Measurements from ENCODE around the gene ZNRF3.

The ZNRF3 gene

GRCh38 chr22:28956506-28956905 lies 73.1 kb downstream of the ZNRF3 start:
- DNase-seq, result no peak

- no peak for DNase-seq
Measured at GRCh38 chr22:28958611-28959010, 75.2 kb downstream of the ZNRF3 start.

GRCh38 chr22:28962042-28962554 lies 78.7 kb downstream of the ZNRF3 start:
- DNase-seq, result no peak

GRCh38 chr22:28963362-28963761 lies 80.0 kb downstream of the ZNRF3 start:
- DNase-seq, result no peak

GRCh38 chr22:28967163-28967665 lies 83.8 kb downstream of the ZNRF3 start:
- no peak for DNase-seq

GRCh38 chr22:28967969-28968368 lies 84.6 kb downstream of the ZNRF3 start:
- no peak for DNase-seq

- no peak for DNase-seq
Measured at GRCh38 chr22:28969401-28970168, 86.2 kb downstream of the ZNRF3 start.

GRCh38 chr22:28973352-28973751 lies 90.0 kb downstream of the ZNRF3 start:
- DNase-seq, result no peak

GRCh38 chr22:28977060-28977459 lies 93.7 kb downstream of the ZNRF3 start:
- DNase-seq, result no peak

GRCh38 chr22:28977481-28977971 lies 94.2 kb downstream of the ZNRF3 start:
- DNase-seq, result no peak

- no peak for DNase-seq
Measured at GRCh38 chr22:28978158-28978557, 94.8 kb downstream of the ZNRF3 start.

GRCh38 chr22:28978863-28979796 lies 95.8 kb downstream of the ZNRF3 start:
- DNase-seq, result no peak

- no peak for DNase-seq
Measured at GRCh38 chr22:28980326-28980725, 97.0 kb downstream of the ZNRF3 start.

GRCh38 chr22:28981818-28982499 lies 98.6 kb downstream of the ZNRF3 start:
- no peak for DNase-seq

- DNase-seq, result no peak
Measured at GRCh38 chr22:28983190-28983589, 99.8 kb downstream of the ZNRF3 start.

GRCh38 chr22:28983788-28984441 lies 100.5 kb downstream of the ZNRF3 start:
- no peak for DNase-seq

- DNase-seq, result no peak
Measured at GRCh38 chr22:28984482-28985158, 101.2 kb downstream of the ZNRF3 start.

GRCh38 chr22:28985581-28986290 lies 102.4 kb downstream of the ZNRF3 start:
- no peak for DNase-seq

- DNase-seq, result no peak
Measured at GRCh38 chr22:28986366-28986765, 103.0 kb downstream of the ZNRF3 start.

GRCh38 chr22:28988457-28988856 lies 105.1 kb downstream of the ZNRF3 start:
- no peak for DNase-seq

GRCh38 chr22:28989035-28989464 lies 105.7 kb downstream of the ZNRF3 start:
- peak; percentile 30 for DNase-seq

Data from stimulated activated CD4-positive, alpha-beta T cell treated with anti-CD3 and anti-CD28 coated beads, Interleukin-1b, Interleukin-23, amount 100 ng/mL, for 48 hours (primary cell).